GM19395 (cell line): ENCODE results near the gene TPCN1.

Source experiments
- ATAC-seq: cut with Tn5 transposase; IDR thresholded peaks from one replicate; pipeline ENCODE4 v1.9.1; 2021; ENCODE audit warnings: mild to moderate bottlenecking, moderate library complexity; ENCODE audit not compliant: unreplicated experiment

TPCN1 gene

DNA sequence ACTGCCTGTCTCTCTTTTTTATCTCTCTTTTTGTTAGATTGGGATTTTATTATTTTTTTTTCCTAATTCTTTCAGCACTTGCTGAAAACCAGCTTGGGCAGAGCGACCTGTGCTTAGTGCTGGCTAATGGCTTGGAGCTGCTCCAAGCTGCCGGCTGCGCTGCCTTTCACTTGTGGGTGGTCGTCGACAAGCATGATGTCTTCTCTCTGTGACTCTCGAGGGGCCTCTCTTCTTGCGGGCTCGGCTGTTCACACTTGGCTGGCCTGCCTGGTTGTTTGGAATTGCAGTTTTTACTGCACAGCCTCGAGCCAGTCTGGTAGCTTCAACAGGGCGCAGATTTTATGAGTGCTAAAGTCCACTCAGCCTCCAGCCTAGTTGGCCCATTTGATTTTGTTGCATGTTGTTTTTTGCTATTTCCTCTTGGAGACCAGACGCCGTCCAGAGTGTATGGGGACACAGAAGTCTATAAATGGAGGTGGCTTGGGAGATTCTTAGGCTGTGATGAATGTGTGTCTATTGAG, 18.6 kb downstream of the TPCN1 start:
- ATAC-seq = no peak

DNA sequence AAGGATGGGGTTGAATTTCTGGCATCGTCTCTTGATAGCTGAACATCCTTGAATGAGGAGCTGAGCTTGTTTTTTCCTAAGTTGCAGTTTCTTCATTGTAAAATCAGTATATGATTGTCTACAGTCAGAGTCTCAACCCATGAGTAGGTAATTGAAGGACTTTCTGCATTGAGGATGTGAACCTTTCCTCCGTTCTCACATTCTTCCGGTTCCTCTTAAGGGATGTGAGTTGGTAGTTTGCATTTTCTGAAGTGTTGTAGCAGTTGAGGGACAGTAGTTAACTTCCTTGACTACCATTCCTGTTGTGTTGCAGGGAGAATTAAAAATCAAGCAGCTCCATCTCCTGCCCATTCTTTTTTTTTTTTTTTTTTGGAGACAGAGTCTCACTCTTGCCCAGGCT, 19.1 kb downstream of the TPCN1 start:
- no peak for ATAC-seq

DNA sequence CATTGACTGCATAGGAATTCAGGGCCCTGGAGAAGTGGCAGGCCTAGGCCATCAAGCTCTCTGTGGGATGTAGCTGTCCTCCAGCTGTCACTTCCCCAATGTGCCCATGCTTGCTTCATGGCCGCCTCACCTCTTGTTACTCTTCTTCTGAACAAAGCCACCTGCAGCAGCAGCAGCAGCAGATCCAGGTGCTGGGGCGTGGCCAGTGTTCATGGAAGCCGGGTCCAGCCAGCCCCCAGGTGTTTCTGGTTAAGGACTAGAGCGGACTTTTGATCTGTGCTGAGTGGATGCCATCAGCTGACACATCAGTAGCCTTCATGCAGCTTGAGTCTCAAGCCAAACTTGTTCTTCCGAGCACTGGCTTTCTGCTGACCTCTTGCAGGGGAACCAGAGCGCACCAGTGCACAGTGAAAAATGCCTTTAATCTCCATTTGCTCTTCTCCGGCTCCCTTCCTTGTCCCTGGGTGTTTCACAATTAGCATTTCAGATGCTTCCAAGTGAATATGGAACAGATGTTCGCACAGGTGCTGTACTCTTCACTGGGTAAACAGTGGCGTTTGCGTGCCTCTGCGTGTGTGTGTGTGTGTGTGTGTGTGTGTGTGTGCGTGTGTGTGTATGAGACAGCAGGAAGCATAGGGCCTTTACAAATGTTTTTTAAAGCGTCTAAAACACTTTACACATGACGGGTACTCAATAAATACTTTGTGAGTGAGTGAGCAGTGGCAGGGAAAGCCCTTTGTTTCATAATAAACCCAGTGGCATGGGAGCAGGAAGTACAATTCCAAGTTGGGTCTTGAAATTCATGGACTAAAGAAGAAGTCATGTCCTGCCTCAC, 20.1 kb downstream of the TPCN1 start:
- no peak for ATAC-seq

DNA sequence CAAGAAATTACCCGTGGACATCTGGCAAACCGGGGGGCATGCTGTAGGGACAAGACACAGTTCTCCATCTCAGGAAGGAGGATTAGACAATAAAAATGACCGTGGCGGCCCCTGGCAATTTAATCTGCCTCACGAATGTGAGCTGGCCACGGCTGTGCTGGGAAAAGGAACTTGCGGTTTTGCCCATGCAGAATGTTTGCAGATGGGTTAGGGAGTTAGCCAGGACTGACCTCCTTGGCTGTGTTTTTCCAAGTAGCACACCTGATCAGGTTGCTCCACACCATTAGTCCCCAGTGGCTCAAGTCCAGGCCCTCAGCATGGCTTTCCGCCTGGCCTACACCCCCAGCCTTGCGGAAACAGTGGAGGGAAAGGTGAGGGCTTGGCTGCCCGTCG, 20.8 kb downstream of the TPCN1 start:
- ATAC-seq = no peak

DNA sequence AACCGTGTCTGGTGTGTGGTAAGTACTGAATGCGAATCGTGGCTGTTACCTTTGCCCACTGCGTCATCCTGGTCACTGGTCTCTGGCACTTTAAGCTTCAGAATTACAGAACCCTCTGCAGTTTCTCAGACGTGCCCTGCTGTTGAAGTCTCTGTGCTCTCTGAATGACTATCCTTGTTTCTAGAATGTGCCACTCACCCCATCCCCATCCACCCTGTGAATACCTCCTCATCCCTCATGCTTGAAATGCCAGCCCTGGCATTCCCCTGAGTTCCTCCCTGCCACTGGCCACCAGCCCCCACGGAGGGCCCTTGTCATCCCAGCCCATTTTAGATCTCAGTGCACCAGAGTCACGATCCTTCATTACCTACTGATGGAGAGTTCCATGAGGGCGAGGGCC, 21.3 kb downstream of the TPCN1 start:
- ATAC-seq = no peak

DNA sequence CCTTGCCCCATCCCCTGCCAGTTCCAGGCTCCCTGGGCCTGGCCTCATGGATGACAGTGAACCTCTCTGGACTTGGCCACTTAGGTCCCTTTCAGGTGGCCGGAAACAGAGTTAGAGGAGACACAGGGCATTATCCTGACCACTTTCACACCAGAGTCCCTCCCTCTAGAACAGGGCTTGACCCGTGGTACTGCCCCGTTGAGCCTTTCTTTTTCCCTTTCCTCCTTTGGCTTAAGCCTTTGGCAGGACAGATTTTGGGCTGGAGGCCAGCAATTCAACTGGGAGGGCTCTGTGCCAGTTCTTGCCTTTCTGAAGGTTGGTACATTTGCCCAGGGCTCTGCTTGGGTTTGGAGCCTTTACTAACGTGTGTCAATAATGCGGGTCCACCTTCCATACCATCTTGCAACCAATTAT, 22.8 kb downstream of the TPCN1 start:
- ATAC-seq = no peak

DNA sequence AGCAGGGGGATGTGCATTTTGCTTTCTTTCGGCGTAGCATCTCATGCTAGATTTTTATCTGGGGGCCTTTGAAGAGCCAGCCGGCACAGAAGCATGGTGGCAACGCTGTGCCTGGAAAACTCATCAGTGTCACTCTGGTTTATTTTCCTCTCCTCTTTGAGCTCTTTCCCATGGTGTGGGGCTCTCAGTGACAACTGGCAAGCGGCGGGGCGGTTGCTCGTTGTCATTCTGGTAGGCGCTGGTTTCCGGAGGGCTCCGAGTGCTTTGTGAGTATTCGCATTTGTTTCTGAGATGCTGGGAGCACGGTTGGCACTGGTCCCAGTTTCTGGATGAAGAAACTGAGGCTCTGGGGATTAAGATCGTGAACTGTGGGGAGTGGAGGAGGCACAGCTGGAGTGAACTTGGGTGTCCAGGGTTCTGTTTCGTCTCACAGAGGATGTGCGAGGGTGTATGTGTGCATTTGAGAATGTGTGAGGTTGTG, 23.3 kb downstream of the TPCN1 start:
- no peak for ATAC-seq

DNA sequence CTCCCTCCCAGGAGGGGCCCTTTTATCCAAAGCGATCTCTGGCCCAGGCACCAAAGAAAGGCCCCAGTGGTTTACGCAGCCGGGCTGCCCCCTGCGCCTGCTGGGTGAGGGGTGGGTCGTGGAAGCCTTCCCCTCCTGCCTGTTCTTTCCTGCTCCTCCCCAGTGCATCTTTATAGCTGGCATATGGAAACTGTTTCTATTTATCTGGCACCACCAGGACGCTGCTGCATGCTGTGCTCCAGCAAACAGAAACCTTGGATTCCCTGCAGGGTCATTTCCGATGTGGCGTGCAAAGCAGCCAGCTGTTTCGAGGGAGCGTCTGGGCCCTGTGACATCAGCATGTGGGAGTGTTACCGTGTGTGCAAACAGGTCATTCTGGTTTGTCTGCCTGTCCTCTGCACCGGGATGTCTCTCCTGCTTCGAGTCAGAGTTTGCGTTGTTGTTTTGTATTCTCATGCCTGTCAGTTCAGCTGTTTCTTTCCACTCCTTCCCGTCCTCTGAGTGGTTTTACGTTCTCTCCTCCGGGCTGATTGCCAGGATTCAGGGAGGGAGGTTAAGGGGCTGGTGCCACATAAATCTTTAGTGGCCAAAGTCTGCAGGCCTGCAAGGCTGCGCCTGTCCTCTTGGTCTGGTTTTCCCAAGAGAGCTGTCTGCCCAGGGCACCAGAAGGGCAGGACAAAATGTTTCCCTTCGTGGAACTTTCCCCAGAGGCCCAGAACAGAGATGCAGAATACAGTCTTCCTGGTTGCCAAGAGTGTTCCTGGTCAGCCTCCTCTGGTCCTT, 24.6 kb downstream of the TPCN1 start:
- no peak for ATAC-seq

DNA sequence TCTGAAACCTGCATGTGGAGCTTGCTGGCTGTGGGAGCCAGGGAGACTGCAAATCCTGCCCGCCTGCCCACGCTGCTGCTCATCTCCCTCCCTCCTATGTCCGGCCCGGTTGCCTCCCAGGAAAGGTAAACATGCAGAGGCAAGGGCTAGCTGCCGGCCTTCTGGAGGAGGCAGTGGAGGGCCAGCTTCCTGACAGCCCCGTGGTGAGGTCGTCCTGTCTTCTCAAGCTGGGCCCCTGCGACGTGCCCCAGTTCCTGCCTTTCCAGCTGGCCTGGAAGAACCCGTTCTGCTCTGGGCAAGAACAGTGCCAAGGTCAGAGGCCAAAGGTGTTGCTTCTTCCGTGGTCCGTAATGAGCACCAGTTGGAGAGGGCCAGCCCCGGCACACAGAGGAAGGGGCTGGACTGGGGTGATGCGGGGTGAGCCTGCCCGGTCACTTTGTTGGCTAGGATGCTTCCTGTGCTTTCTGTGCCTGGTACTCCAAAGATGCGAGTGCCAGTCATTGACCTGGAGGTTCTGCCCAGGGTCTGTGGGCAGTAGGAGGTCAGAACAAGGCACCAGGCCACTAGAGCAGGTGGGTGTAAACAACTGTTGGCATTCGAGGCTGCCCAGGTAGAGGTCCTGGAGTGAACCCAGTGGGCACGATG, 25.3 kb downstream of the TPCN1 start:
- no peak for ATAC-seq

DNA sequence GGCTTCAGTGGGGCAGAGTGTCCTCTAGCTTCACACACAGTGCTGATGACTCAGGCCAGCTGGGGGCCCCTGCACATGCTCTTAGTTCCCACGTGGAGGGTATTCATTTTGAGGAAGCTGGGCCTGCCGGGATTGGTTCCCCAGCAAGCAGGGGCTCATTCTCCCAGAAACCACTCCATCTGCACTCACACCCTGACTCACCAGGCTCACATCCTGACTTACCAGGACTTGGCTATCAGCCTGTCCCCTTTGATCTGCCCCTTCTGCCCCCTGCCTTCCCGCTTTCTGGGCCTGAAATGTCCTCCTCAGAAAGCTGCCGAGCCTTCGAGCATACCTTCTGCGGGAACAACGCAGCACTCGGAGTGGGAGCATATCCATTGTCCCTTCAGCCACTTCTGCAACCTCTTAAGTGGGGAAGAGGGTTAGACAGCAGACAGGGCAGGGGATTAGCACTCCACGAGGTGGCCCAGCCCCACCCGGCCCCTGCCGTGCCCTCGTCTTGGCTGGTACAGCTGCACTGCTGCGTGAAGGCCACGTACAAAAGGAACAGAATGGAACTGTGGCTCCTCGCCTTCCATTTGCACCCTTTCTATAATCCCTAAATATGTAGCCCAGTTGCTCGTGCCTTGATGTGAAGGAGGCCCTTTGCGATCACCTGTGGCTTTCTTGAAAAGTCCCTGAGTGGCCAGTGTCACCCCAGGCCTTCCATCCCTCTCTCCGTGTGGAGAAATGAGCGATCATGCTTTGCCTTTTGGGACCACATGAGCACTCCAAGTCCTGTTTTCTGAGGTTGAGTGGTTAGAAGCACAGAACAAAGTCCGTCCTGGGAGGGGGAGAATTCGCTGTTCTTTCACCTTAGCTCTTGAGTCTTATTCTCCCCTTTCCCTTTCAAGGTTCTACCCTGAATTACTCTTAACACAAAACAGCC, 26.1 kb downstream of the TPCN1 start:
- ATAC-seq = no peak

DNA sequence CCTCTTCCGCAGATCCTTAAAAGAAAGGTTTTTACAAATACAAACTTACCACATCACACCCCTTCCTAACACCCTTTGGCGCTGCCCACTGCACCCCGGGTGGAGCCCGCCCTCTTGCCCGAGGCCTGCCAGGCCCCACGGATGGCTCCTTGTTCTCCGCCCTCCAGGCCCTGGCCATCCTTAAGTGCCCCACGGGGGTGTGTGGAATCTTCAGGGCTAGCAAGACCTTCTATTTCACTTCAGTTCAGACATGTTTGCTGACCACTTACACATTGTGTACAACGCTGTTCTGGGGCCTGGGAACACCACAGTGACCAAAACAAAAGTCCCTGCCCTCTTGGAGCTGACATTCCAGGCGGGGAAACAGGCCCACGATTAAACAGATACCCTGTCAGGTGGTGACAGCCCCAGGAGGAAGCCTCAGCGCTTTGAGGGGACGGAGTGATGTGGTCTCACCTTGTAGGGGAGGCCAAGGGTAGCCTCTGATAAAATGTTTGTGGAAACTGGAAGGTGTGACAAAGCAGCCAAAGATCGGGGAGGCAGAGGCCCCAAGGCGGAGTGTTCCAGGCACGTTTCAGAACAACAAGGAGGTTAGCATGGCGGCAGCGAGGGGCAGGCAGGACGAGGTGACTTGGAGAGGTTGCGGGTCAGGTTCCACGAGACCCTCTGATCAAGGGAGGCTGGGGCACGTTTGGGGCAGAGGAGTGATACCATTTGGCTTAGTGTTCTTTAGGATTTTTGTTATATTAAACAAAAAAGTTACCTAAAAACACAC, 27.0 kb downstream of the TPCN1 start:
- ATAC-seq = no peak

DNA sequence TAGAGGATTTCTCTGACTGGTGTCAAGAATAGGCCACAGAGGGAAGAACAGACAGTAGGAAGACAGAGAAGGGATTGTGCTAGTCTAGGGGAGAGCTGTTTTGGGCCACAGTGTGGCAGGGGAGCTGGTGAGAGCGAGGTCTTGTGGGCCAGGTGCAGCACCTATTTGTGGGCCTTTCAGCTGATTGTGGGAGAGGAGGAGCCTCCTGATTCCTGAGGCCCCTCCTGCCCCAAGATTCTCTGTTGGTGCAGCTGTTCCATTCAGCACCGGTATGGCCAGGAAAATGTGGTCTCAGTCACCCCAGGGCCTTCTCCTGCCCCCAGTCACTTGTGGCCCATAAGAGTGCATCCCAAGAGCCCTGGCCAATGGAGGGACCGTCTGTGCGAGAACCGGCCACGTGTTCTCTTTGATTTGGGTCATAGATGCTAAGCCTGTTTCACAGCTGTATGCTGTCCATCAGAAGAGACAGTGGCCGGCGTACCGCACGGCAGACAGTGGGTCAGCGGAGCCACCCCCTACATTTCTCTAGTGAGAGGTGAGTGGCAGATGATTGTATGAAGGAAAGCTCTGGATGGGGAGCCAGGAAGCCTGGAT, 27.7 kb downstream of the TPCN1 start:
- no peak for ATAC-seq

DNA sequence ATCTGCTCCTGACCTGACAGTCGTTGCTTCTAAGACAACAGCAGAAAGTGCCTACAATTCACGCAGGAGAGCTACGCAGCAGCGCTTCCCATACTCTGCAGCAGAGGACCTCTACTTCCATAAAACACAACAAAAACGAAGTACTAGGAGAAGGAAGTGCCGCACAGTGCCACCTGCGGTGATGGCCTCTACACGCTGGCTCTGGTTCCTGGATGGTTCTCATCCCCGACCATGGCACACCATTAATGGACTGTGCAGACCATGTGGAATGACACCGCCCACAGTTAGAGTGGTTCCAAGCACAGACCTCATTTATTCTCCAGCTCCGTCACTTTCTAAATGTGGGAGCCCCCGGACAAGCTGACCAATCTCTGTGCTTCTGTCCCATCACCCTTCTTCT, 28.3 kb downstream of the TPCN1 start:
- ATAC-seq = no peak

DNA sequence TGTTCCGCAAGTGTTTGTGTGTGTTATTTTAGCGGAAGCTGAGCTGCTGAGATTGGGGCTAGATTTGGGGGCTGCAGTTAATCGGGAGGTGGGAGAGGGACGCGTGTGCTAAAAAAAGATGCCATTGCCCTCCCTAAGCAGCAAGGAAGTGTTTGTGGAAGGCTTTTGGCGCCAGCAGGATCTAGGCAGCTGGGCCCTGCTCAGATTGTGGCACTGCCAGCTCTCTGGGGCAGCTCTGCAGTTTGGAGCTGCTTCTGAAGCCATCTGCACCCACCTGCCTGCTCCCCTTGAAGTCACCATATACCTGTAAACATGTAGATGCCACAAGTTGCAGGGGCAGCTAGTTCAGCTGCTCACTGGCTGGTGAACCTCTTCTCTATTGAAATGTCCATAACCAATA, 28.8 kb downstream of the TPCN1 start:
- ATAC-seq = no peak

DNA sequence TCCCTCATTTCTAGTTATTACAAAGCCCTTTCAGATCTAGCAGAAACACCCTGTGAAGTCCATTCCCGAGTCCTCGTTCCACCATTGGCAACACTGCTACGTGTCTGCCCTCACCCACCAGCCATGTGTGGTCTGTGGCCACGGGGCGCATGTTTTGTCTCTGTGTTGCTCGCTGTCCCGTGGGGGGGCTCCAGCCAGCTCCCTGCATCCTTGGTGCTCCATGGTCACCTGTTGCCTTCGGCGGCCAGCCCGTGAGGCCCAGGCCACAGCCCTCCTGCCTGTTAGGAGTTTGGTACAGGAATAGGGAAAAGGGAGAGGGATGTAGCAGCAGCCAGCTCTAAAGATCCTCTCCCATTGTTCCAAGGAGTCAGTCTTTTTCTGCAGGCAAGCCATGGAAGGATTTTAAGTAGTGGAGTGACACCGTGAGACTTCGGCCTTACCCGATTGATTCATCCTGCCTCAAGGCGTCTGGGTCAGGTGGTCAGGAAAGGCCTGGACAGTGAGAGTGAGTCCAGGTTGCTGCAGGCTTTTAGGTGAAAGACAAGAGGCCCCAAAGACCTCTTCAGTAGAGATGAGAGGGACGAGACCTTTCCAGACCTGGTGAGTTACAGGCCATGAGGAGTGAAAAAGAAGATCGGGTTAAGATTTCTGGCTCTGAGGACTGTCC, 30.3 kb downstream of the TPCN1 start:
- no peak for ATAC-seq

DNA sequence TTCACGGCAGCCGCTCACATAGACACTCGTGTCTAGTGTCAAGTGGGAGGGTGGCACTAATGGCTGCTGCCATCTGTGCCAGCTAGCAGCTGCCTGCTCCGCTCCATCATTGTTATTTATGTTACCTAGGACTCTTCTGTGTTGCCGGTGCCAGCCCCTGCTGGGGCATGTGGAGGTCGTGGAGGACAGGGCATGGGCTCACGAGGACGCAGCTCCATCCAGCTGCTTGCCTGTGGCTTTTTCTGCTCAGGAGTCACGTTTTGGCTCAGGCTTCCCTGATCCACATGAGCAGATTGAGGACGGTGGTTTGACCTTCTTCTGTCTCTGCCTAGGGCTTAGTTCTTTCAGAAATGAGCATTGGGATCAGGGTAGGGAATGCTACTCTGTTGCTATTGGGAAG, 31.2 kb downstream of the TPCN1 start:
- no peak for ATAC-seq

DNA sequence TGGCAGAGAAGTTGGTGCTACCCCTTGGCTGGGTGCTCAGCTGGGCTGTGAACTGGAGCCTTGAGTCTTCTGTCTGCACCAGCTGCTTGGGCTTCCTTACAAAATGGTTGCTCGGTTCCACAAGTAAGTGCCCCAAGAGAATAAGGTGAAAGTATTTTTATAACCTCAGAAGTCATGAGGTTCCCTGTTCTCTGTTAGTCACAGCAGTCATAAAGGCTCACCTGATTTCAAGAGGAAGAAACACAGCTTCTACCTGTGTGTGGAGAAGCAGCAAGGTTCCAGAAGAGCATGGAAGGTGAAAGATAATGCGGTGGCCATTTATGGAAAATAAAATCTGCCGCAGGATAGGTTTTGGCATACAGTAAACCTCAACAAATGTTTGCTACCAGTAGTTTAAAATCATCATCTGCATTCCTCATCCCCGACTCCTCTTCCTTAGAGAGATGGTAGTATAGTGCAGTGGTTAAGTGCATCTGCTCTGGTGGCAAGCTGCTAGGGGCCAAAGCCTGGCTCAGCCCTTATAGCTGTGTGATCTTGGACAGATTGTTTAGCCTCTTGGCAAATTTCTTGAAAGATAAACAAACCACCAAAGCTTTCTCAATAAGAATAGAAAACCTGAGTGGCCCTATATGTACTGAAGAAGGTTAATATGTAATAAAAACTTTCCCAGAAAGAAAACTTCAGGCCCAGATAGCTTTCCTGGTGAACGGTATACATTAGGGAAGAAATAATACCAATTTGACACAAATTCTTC, 32.4 kb downstream of the TPCN1 start:
- ATAC-seq = no peak

DNA sequence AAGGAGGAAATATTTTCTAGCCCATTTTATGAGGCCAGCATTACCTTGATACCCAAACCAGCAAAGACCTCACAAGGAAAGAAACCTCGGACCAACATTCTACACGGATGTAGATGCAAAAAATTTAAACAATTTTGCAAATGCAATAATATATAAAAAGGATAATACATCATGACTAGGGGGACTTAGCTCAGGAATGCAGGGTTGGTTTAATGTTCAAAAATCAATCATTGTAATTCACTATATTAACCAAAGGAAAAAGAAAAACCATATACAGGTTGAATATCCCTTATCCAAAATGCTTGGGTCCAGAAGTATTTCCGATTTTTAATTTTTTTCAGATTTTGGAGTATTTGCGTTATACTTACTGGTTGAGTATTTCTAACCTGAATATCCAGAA, 33.0 kb downstream of the TPCN1 start:
- no peak for ATAC-seq
